Fibroblast of peridontal ligament (primary cell): ENCODE measurements around the gene C11orf54.
A peak's percentile ranks its signal among the peaks of the same experiment; 100 is the strongest.
"Not testable (repeated sequence)": the region's sequence is repeated elsewhere in the genome, so short reads cannot be mapped to it uniquely, and the experiment has no call there.

Experiments
- DNase-seq: peaks from one replicate; pipeline ENCODE4 v3.0.0-alpha.2; 2010; ENCODE audit errors: extremely low read depth

C11orf54 gene

GRCh38 chr11:93734427-93735222 is 6.8 kb upstream of the C11orf54 start:
- DNase-seq, result no peak

DNA sequence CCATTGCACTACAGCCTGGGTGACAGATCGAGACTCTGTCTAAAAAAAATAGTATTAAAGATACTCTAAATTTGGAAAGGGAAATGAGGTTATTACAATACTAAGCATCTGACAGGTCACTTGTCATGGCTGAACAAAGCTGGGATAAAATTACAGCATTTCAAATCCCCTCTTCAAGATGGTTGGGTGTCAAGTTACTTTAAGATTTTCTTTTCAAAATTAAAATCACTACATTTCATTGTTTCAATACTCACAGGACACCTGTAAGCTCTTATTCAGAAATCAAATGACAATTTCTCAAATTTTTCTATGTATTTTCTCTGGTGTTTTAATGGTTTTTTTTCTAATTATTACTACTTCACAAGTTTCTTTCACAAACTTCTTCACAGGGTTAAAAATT is 5.8 kb upstream of the C11orf54 start:
- DNase-seq, result no peak

DNA sequence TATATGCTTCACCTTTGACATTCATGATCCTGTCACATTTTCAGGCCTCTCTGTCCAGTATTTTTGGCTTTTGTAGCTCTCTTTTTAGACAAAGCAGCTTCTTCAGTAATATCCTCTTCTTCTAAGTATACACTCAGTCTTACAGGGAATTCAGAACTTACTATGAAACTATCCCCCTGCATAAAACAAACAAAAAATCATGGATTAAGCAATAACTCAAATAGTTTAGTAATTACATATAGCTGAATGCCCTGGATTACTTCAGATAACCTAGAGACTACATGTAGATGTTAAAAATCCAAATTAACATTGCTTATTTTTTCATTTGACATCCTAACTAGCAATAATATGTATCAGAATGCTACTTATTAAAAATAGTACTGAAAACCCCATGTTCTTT is 5.3 kb upstream of the C11orf54 start:
- DNase-seq, result peak; percentile 62

DNA sequence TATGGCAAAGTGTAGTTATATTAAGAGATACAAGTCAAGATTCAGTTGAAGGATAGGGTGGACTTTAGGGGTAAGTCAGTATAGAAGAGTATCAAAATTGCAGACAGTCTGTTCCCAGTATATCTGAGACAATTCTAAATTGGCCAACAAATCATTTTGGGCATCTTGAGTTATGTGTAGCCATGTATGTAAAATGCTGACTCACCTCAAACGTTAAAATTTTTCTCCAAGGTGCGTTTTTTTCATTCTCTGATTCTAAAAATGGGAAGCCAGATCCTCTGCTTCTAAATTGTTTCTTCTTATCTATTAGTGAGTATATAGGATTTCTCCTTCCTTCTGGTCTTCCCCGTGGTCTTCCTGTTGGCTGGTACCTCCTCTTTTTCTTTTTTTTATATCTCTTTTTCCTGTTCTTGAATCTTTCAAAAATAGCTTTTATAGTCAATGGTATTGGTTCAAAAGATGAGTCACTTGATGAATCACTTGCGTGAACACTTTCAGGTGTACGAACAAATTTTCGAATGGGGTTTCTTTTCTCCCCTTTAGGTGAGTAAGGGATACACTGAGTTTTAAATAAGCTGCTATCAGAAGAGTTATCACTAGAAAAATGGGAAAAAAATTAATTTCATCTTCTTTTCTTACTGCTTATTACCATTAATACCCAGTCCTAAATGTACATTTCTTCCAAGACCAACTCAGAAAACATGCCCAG is 3.4 kb upstream of the C11orf54 start:
- no peak for DNase-seq

DNA sequence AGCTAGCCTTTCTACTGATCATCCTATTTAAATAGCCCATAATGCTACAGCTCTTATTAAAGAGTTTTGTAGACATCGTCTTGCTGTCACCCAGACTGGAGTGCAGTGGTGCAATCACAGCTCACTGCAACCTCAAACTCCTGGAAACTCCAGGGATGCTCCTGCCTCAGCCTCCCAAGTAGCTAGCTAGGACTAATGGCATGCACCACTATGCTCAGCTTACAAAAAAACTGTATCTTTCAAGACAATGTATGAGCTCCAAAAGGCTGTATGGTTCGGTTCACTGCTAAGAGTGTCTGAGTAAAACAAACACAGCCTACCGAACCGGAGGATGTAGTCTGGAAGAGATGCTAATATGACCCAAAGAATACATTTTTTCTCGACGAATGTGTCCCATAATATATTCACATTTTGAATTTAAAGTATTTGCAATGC is 2.8 kb upstream of the C11orf54 start:
- DNase-seq, result no peak

DNA sequence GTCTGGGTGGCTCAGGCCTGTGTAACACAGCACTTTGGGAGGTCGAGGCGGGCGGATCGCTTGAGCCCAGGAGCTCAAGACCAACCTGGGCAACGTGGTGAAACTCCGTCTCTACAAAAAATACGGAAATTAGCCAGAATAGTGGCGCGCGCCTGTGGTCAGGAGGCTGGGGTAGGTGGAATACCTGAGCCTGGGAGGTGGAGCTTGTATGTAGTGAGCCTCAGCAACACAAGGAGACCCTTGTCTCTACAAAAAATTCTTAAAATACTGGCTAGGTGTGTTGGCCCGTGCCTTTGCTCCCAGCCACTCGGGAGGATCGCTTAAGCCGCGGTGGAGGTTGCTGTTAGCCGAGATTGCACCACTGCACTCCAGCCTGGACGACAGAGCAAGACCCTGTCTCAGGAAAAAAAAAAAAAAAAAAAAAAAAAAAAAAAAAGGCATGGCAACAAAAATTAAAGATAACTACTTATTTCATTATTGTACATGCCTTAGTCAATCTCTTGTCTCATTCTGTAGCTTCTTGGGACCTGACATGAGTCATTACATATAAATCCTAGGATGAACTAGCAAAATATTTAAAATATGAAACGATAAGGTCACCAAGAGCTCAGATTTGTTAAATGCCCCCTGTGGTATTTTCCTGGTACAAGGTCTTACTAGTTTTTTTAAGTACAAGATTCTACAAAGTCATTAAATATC is 1.3 kb upstream of the C11orf54 start:
- DNase-seq, result peak; percentile 55

- DNase-seq, result peak; percentile 68
Observed at GRCh38 chr11:93740730-93741093, 760 bp upstream of the C11orf54 start.

- DNase-seq, result no peak
Observed at GRCh38 chr11:93741882-93742226, 382 bp downstream of the C11orf54 start.

GRCh38 chr11:93743291-93743690 is 1.8 kb downstream of the C11orf54 start:
- no peak for DNase-seq

DNA sequence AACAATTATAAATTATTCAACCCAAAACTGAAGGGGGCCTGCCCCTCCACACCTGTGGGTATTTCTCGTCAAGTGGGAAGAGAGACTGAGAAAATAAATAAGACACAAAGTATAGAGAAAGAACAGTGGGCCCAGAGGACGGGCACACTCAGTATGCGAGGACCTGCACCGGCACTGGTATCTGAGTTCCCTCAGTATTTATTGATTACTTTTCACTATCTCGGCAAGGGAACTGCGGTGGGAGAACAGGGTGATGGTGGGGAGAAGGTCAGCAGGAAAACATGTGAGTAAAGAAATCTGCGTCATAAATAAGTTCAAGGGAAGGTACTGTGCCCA is 3.2 kb downstream of the C11orf54 start:
- no peak for DNase-seq

GRCh38 chr11:93745005-93745755 is 3.7 kb downstream of the C11orf54 start:
- DNase-seq, result not testable (repeated sequence)

DNA sequence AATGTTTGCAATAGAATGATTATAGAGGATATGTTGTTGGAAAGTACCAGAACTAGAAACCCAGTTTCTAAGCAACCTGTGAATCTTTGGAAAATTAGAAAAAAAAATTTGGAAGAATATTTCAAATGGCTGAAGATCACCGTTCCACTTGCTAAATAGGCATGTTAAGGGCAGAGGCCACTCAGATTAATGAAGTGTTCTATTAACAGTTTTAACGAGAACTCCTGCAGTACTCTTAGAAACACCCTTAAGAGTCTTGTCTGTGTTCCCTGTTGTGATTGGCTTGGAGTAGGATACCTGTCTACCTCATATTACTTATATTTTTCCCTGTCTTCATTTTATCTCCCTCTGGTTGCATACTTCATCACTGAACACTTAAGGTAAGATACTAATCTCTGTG is 4.6 kb downstream of the C11orf54 start:
- DNase-seq, result no peak

DNA sequence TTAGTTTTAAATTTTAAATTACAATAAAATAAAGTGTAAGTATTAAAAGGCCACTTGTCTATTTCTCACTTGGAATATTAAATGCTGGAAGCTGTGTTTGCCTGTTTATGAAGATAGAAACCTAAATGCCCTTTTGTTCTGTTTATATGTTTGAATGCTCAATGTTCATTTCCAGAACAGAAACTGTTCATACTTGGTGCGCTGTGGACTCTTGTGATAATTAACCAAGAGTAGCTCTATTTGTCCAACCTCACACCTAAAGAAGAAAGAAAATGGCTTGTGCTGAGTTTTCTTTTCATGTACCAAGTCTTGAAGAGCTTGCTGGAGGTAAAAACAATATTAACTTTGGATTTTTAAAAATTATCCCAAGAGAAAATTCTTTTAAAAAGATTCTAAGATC is 5.7 kb downstream of the C11orf54 start:
- no peak for DNase-seq

DNA sequence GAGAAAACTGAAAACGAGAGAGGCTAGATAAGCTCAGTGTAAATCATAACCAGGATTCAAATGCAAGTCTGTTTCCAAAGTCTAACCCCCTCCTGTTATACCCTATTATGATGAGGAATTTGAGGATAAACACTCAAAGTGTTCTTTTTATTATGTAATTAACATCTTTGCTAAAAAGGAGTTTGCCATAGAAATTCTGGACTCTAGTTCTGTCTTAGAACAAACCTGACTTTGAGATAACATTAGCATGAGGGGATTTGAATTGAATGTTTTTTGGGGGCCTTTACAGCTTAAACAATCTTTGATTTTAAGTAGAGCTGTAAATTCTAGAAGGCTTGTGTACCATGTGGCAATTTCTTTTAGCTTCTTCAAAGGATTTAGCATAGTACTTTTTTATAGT is 9.5 kb downstream of the C11orf54 start:
- DNase-seq, result no peak

DNA sequence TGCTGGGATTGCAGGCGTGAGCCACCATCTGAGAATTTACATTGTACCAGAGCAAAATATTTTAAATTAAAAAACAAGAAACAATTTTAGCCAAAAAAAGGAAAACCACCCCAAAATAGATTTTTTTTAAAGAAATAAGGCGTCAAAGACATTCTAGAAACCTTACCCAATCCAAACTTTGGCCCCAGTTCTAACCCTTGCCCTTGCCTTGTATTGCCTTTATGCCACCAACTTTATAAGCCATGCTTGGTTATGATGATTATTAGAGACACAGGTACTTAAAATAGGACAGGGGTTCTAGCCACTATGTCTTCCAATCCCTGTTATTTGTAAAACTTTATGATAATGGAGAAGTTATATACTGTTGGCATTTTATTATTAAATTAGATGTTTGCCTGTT is 11.8 kb downstream of the C11orf54 start:
- no peak for DNase-seq

DNA sequence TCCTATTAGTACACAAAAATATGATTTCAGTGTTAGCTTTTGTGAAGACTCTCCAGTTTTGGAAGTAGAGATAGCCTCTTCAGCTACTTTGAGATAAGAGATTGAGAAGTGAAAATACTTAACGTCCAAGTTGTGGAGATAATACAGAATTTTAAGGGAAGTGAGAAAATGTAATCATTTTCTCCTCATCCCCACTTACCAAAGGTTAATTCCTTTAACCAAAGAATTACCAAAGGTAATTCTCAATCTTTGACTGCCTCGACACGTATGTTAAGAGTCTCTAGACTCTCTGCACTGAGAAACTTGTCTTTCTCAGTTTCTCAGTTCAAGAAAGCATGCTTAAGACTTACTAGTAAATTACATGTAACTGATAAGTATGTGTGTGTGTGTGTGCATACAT is 15.3 kb downstream of the C11orf54 start:
- no peak for DNase-seq

GRCh38 chr11:93757301-93757700 is 15.8 kb downstream of the C11orf54 start:
- no peak for DNase-seq

GRCh38 chr11:93757924-93758865 is 16.7 kb downstream of the C11orf54 start:
- DNase-seq, result no peak

DNA sequence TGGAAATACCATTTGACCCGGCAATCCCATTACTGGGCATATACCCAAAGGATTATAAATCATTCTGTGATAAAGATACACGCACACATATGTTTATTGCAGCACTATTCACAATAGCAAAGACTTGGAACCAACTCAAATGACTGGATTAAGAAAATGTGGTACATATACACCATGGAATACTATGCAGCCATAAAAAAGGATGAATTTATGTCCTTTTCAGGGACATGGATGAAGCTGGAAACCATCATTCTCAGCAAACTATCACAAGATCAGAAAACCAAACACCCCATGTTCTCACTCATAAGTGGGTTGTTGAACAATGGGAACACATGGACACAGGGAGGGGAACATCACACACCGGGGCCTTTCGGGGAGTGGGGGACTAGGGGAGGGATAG is 17.7 kb downstream of the C11orf54 start:
- not testable (repeated sequence) for DNase-seq

GRCh38 chr11:93761910-93762309 is 20.4 kb downstream of the C11orf54 start:
- DNase-seq, result no peak

DNA sequence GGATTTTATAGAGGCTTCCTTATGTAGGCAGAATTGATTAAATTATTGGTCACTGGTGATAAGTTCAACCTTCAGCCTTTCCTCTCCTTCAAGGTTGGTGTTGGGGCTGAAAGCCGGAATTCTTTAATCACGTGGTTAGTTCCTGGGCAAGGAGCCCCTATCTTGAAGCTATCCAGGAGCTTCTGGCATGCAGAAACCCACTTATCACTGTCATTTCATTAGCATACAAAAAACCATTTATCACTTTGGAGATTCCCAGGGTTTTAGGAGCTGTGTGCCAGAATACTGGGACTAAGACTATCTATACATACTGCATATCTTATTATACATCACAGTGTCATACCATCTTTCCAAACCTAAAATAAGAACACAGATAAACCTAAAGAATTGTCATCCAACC is 24.1 kb downstream of the C11orf54 start:
- DNase-seq, result no peak
